Measurements from ENCODE around the gene ATP6V1B1. TPM values are rescaled to one million over a fixed set of nuclear protein-coding genes. Genes with fewer than 3 reads are reported as not detected.
A peak's percentile ranks its signal among the peaks of the same experiment; 100 is the strongest.

ATP6V1B1 gene
- total RNA-seq, 2 donors from 2014 or later: 1.4 to 4.4 TPM

GRCh38 chr2:70905443-70906421 lies 30.0 kb upstream of the ATP6V1B1 start:
- ATAC-seq (ENCODE audit: insufficient number of reproducible peaks, low FRiP score, low read depth): no peak
- H3K27me3 ChIP-seq (replicated peaks; ENCODE audit: insufficient read depth): peaks cover 23% of the 10 kb centered on the region
- DNase-seq (ENCODE audit: low spot score): no peak
- H3K9me3 ChIP-seq: no peaks in the 10 kb centered on the region
- H3K36me3 ChIP-seq: no peaks in the 10 kb centered on the region
- peaks cover 14 to 20% of the 10 kb centered on the region in 2 donors for H3K4me1 ChIP-seq (ENCODE audit: control insufficient read depth in 1 of 2, low read depth in 2 of 2)
- no peak overlapping the region for H3K27ac ChIP-seq
- no peak overlapping the region for H3K4me3 ChIP-seq
- TF ChIP-seq, protein P1, sequence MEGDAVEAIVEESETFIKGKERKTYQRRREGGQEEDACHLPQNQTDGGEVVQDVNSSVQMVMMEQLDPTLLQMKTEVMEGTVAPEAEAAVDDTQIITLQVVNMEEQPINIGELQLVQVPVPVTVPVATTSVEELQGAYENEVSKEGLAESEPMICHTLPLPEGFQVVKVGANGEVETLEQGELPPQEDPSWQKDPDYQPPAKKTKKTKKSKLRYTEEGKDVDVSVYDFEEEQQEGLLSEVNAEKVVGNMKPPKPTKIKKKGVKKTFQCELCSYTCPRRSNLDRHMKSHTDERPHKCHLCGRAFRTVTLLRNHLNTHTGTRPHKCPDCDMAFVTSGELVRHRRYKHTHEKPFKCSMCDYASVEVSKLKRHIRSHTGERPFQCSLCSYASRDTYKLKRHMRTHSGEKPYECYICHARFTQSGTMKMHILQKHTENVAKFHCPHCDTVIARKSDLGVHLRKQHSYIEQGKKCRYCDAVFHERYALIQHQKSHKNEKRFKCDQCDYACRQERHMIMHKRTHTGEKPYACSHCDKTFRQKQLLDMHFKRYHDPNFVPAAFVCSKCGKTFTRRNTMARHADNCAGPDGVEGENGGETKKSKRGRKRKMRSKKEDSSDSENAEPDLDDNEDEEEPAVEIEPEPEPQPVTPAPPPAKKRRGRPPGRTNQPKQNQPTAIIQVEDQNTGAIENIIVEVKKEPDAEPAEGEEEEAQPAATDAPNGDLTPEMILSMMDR (IDR thresholded peaks at IDR 0.05): no peak

- ATAC-seq (ENCODE audit: insufficient number of reproducible peaks, low FRiP score, low read depth): no peak
- TF ChIP-seq, protein P1 (IDR thresholded peaks at IDR 0.05): no peak
- H3K9me3 ChIP-seq: no peaks in the 10 kb centered on the region
- DNase-seq (ENCODE audit: low spot score): no peak
- H3K27ac ChIP-seq: no peak overlapping the region
- H3K4me1 ChIP-seq (ENCODE audit: control insufficient read depth in 1 of 2, low read depth in 2 of 2): peaks cover 8 to 12% of the 10 kb centered on the region in 2 donors
- no peaks in the 10 kb centered on the region for H3K36me3 ChIP-seq
- no peak overlapping the region for H3K4me3 ChIP-seq
- H3K27me3 ChIP-seq (replicated peaks; ENCODE audit: insufficient read depth): peaks cover 15% of the 10 kb centered on the region
Observed at GRCh38 chr2:70906439-70907005, 29.2 kb upstream of the ATP6V1B1 start.

DNA sequence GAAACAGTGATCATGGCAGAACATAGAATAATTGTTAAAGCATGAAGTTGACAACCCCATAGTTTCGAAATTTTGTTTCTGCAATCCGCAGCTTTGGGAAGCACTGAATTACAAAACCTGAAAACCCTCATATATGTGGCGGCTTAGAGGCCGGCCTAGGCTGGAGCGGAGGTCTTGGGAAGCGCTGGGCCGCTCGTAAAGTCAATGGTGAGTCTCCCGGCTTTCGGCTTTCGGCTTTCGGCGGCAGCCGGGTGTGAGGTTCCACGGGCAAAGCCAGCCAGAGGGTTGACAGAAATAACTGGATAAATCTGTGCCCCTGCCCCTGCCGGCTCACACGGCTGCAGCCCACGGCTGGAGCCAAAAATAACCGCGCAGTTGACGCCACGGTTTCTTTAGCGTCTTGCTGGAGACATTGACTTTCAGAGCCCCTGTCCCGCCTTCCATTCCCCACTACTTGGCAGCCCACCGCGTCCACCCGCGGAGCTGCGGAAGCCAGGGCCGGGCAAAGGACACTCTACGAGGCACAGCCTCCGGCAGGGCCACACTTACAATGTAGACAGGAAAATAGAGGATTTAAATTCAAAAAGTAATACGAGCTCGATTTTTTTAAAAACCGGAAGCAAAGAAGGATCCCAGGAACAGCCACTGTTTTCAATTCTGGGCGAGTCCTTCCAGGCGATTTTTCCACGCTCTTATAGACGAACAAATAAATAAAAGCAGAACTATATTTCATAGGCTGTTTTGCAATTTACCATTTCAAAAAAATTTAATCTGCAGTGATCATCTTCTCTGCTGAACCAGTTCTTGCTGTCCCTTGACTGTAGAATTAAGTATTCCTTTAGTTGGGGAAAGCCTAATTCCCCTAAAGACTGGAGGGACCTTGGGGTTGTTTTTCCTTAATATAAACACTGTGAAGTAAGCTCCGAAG lies 28.3 kb upstream of the ATP6V1B1 start:
- TF ChIP-seq, protein P1 (IDR thresholded peaks at IDR 0.05): no peak
- Histone ChIP-seq H3K36me3 (no peaks in the 10 kb centered on the region), H3K9me3 (no peaks in the 10 kb centered on the region), H3K27me3 (replicated peaks; ENCODE audit: insufficient read depth) (peaks cover 11% of the 10 kb centered on the region), H3K27ac (no peak overlapping the region), H3K4me3 (peak overlapping the region; percentile 57), H3K4me1 (ENCODE audit: control insufficient read depth in 1 of 2, low read depth in 2 of 2) (peaks cover 3 to 7% of the 10 kb centered on the region in 2 donors)
- ATAC-seq (ENCODE audit: insufficient number of reproducible peaks, low FRiP score, low read depth): no peak
- no peak for DNase-seq (ENCODE audit: low spot score)

DNA sequence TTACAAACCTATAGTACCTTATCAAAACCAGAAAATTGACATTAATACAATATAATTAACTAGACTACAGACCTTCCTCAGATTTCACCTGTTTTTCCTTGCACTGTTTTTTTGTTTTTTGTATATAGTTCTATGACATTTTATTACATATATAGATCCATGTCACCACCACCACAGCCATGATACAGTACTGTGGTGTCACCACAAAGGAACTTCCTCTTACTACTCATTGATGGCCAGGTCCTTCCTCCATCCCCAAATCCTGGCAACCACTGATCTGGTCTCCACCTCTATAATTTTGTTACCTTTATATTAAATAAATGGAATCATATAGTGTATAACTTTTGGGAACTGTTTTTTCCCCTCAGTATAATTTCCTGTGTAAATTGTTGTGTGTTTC lies 19.4 kb upstream of the ATP6V1B1 start:
- H3K9me3 ChIP-seq: no peaks in the 10 kb centered on the region
- no peak for DNase-seq (ENCODE audit: low spot score)
- H3K27me3 ChIP-seq (replicated peaks; ENCODE audit: insufficient read depth): no peaks in the 10 kb centered on the region
- H3K36me3 ChIP-seq: no peaks in the 10 kb centered on the region
- no peaks in the 10 kb centered on the region for H3K4me1 ChIP-seq (ENCODE audit: control insufficient read depth in 1 of 2, low read depth in 2 of 2)
- TF ChIP-seq, protein P1 (IDR thresholded peaks at IDR 0.05): no peak
- no peak overlapping the region for H3K27ac ChIP-seq
- ATAC-seq (ENCODE audit: insufficient number of reproducible peaks, low FRiP score, low read depth): no peak
- no peak overlapping the region for H3K4me3 ChIP-seq
